Activated CD4-positive, alpha-beta T cell treated with anti-CD3 and anti-CD28 coated beads for 48 hours (primary cell): ENCODE data around the gene PCLAF.
A peak's percentile ranks its signal among the peaks of the same experiment; 100 is the strongest.
"Not testable (repeated sequence)": the region's sequence is repeated elsewhere in the genome, so short reads cannot be mapped to it uniquely, and the experiment has no call there.

Source experiments
- DNase-seq: peaks from one replicate; pipeline ENCODE4 v3.0.0-alpha.2; 2020

PCLAF gene

DNA sequence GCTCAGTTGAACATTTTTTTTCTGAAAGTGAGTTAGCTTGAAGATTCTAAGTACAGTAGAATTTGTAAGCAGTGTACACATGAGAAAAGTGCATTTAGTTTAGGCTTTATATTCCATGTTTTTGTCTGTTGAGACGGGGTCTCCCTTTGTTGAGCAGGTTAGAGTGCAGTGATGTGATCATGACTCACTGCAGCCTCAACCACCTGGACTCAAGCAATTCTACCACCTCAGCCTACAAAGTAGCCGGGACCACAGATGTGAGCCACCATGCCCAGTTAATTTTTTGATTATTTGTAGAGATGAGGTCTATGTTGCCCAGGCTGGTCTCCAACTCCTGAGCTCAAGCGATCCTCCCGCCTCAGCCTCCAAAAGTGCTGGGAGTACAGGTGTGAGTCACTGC lies 20.0 kb downstream of the PCLAF start:
- DNase-seq = no peak

DNA sequence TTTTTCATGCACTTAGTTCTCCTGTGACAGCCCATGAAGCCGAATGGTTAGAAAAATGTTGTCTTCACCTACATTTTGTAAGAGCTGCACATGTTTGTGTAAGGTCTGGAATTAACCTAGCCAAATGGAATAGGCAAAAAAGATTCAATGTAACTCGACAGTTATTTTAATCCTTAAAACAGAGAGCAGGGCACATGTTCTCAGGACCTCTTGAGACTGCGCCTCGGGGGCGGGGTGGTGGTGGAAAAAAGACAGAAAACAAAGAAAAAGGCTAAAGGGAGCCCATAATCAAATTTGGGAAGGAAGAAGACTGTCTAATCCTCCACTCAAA lies 24.6 kb downstream of the PCLAF start:
- no peak for DNase-seq

- DNase-seq = peak; percentile 94
Measured at GRCh38 chr15:64355944-64356709, 25.1 kb downstream of the PCLAF start, which contains the start of gene CSNK1G1. Gene CSNK1G1 (minus strand): TSS chr15:64356173. CDS start chr15:64300499, 55,674 bp downstream.

GRCh38 chr15:64355348-64355943 lies 25.8 kb downstream of the PCLAF start:
- peak; percentile 48 for DNase-seq

GRCh38 chr15:64354688-64355344 lies 26.4 kb downstream of the PCLAF start:
- DNase-seq = no peak

- DNase-seq = no peak
Measured at GRCh38 chr15:64351265-64351664, 30.0 kb downstream of the PCLAF start.

- no peak for DNase-seq
Measured at GRCh38 chr15:64349375-64349774, 31.9 kb downstream of the PCLAF start.

DNA sequence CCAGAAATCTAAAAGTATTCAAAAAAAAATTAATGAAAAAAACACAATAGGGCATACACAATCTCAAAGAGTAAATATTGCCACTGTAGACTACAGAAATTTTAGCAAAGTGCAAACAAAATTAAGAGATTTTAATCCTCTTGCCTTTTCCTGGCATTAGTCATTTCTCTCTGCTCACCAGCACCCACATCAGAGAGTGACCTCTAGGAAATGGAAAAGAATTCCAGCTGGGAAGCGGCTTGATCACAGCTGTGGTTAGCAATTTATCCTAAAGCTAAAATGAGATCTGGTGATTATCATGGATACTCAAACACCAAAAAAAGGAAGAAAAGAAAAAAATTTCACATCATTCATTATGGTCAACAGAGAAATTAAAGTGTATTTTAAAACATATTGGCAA lies 32.8 kb downstream of the PCLAF start:
- no peak for DNase-seq

DNA sequence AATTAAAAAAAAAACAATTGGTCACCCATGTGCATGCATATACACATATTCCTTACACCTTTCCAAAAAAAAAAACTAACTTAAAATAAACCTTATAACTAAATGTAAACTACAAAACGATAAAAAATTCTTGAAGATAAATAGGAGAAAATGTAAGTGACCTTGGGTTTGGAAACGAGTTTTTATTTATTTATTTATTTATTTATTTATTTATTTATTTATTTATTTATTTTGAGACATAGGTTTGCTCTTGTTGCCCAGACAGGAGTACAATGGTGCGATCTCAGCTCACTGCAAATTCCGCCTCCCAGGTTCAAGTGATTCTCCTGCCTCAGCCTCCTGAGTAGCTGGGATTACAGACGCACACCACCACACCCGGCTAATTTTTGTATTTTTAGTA lies 35.0 kb downstream of the PCLAF start:
- DNase-seq = not testable (repeated sequence)

- DNase-seq = no peak
Measured at GRCh38 chr15:64344651-64345294, 36.5 kb downstream of the PCLAF start.

- DNase-seq = no peak
Measured at GRCh38 chr15:64343841-64344240, 37.4 kb downstream of the PCLAF start.

DNA sequence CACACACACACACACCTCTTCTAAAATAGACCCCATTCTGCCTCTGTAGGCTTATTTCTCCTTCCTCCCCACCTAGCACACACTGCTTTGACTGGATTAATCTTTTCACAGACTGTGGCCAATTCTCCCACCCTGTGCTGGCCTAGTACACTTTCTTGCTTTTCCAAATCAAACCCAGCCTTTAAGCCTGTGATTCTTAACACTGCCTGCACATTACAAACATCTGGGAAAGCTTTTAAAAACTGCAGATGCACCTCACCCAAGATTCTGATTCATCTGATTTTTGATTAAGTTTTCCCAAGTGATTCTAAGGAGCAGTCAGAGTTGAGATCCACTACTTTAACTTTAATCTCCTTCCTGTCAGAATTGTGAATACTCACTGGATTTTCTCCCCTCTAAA lies 38.0 kb downstream of the PCLAF start:
- no peak for DNase-seq

- DNase-seq = no peak
Measured at GRCh38 chr15:64341961-64342360, 39.3 kb downstream of the PCLAF start.

DNA sequence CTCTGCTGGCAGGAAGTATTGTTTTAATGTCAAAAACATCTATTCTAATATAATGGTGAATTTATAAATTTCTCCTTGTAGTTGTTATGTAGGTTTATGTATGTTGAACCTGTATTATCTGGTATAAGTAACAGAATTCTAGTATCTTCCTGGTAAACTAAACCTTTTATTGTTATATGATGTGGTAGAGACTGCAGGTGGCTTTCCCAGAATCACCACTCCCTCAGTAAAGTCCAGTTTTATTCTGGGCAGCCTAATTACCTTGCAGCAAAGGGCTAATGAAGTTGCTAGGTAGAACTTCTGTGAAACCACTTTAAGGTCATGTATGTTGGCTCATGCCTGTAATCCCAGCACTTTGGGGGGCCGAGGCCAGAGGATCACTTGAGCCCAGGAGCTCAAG lies 40.9 kb downstream of the PCLAF start:
- DNase-seq = no peak

- DNase-seq = no peak
Measured at GRCh38 chr15:64337761-64338160, 43.5 kb downstream of the PCLAF start.

GRCh38 chr15:64333986-64334929 lies 47.0 kb downstream of the PCLAF start:
- peak; percentile 40 for DNase-seq

DNA sequence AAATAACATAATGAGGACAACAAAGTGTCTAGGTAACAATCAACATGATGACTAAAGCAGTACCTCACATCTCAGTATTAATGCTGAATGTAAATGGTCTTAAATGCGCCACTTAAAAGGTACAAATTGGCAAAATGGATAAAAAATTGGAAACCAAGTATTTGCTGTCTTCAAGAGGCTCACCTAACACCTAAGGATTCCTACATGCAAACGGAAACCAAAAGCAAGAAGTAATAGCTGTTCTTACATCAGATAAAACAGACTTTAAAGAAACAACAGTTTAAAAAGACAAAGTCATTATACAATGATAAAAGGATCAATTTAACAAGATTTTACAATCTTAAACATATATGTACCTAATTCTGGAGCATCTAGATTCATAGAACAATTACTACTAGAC lies 47.7 kb downstream of the PCLAF start:
- DNase-seq = no peak

DNA sequence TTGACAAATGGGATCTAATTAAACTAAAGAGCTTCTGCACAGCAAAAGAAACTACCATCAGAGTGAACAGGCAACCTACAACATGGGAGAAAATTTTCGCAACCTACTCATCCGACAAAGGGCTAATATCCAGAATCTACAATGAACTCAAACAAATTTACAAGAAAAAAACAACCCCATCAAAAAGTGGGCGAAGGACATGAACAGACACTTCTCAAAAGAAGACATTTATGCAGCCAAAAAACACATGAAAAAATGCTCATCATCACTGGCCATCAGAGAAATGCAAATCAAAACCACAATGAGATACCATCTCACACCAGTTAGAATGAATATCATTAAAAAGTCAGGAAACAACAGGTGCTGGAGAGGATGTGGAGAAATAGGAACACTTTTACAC lies 49.6 kb downstream of the PCLAF start:
- DNase-seq = not testable (repeated sequence)

DNA sequence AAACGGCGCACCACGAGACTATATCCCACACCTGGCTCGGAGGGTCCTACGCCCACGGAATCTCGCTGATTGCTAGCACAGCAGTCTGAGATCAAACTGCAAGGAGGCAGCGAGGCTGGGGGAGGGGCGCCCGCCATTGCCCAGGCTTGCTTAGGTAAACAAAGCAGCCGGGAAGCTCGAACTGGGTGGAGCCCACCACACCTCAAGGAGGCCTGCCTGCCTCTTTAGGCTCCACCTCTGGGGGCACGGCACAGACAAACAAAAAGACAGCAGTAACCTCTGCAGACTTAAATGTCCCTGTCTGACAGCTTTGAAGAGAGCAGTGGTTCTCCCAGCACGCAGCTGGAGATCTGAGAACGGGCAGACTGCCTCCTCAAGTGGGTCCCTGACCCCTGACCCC lies 54.3 kb downstream of the PCLAF start:
- not testable (repeated sequence) for DNase-seq

- DNase-seq = not testable (repeated sequence)
Measured at GRCh38 chr15:64326458-64326857, 54.8 kb downstream of the PCLAF start.

DNA sequence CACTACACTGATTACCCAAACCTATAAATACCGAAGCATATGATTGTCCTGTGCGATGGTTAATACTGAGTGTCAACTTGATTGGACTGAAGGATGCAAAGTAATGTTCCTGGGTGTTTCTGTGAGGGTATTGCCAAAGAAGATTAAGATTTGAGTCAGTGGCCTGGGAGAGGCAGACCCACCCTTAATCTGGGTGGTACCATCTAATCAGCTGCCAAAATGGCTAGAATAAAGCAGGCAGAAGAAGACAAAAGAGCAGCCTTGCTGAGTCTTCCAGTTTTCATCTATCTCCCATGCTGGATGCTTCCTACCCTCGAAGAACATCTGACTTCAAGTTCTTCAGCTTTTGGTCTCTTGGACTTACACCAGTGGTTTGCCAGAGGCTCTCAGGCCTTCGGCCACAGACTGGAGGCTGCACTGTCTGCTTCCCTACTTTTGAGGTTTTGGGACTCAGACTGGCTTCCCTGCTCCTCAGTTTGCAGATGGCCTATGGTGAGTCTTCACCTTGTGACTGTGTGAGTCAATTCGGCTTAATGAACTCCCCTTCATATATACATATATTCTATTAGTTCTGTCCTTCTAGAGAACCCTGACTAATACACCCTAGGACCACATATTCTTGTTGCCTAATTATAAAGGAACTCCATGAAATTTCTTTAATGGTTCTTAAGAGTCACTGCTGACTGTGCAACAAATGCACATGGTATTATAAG lies 56.9 kb downstream of the PCLAF start:
- no peak for DNase-seq

DNA sequence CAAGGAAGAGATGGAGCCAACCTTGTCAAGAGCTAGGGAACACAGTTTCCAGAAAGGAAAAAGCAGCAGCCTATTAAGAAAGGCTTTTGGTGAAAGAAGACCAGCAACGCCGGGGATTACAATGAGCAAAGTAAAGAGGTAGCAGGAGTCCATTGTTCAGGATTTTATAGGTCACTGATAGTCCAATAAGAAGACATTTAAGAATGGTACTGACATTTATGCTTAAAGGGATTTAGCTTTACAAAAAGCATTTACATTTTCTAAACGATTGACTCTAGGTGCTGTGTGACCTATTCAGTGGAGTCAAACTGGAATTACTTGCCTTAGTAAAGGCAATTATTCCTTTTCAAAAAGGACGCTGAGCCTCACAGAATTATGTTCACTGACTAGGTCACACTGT lies 66.0 kb downstream of the PCLAF start:
- DNase-seq = no peak
